GM12878 (cell line): ENCODE results near the gene ST6GALNAC3. TPM values are rescaled to one million over a fixed set of nuclear protein-coding genes. Genes with fewer than 3 reads are reported as not detected.

Experiments
- ATAC-seq: fragments of 200-7000 bp; cut with Tn5 transposase; 3 replicates; pipeline ENCODE4 v1.9.1; 2020; ENCODE audit warnings: mild to moderate bottlenecking, moderate library complexity
- BruUV-seq: library from RNA; stranded (reverse); fragments of 400-500 nt; replicated peaks from 2 replicates; lab custom pipeline; 2021; lab: Mats Ljungman, UMichigan
- CTCF ChIA-PET: fragments of 300-600 bp; sonication (Branson Sonifier 250); formaldehyde crosslinking; extraction: SDS; loops from one replicate; lab custom pipeline; 2021; ENCODE audit warnings: inconsistent platforms; lab: Yijun Ruan, JAX
- POLR2A ChIA-PET: fragments of 350-600 bp; formaldehyde crosslinking; extraction: SDS; loops from one replicate; lab custom pipeline; 2021; ENCODE audit warnings: inconsistent platforms; lab: Charles Lee
- RAD21 ChIA-PET: fragments of 300-600 bp; sonication (Branson Sonifier 250); formaldehyde crosslinking; loops from one replicate; lab custom pipeline; 2023; ENCODE audit warnings: antibody characterized with exemption; ENCODE audit not compliant: unreplicated experiment; lab: Charles Lee
- SMC1A ChIA-PET: fragments of 300-600 bp; sonication (Branson Sonifier 250); formaldehyde crosslinking; loops from one replicate; lab custom pipeline; 2023; ENCODE audit not compliant: unreplicated experiment, uncharacterized antibody; lab: Charles Lee
- DNase-seq: peaks from one replicate; pipeline ENCODE4 v3.0.0-alpha.2; 2011; ENCODE audit warnings: low read depth, low spot score
- FAIRE-seq: peaks from 3 replicates; lab custom pipeline; 2011; peaks lifted over from hg19 to GRCh38; lab: Jason Lieb, UNC
- H2AFZ ChIP-seq: 2 replicates; pipeline ENCODE4 v1.6.0; 2011; ENCODE audit warnings: low read depth, low read length, control low read depth; ENCODE audit not compliant: control insufficient read depth
- H3K27ac ChIP-seq: 2 replicates; pipeline ENCODE4 v1.5.1; 2011; ENCODE audit warnings: control low read depth; ENCODE audit not compliant: control insufficient read depth, insufficient read depth
- H3K27me3 ChIP-seq, 2 experiments: replicated peaks in 1 of 2; 2 replicates each; pipeline versions ENCODE4 v1.6.0 to v1.6.1; 2011; ENCODE audit warnings: low read length in 1 of 2; ENCODE audit not compliant: control insufficient read depth in 2 of 2, insufficient read depth in 2 of 2
- H3K36me3 ChIP-seq, 2 experiments: 2 replicates each; pipeline ENCODE4 v1.5.1; 2011; ENCODE audit warnings: low read length in 1 of 2; ENCODE audit not compliant: control insufficient read depth in 2 of 2, insufficient read depth in 2 of 2
- H3K4me1 ChIP-seq: 2 replicates; pipeline ENCODE4 v1.6.1; 2011; ENCODE audit warnings: mild to moderate bottlenecking, low read length, moderate library complexity, mixed read lengths; ENCODE audit not compliant: control insufficient read depth, insufficient read depth
- H3K4me2 ChIP-seq: 2 replicates; pipeline ENCODE4 v1.6.0; 2011; ENCODE audit warnings: control low read depth; ENCODE audit not compliant: control insufficient read depth, insufficient read depth
- H3K4me3 ChIP-seq: fragments of 200-600 bp; sonication (generic); 2 replicates; pipeline ENCODE4 v1.5.1; 2016
- H3K79me2 ChIP-seq: 2 replicates; pipeline ENCODE4 v1.6.0; 2011; ENCODE audit warnings: low read length; ENCODE audit not compliant: control insufficient read depth, insufficient read depth
- H3K9ac ChIP-seq: 2 replicates; pipeline ENCODE4 v1.8.0; 2011; ENCODE audit warnings: low read length, control low read depth, mixed read lengths; ENCODE audit not compliant: control insufficient read depth, insufficient read depth
- H3K9me3 ChIP-seq: replicated peaks from 3 replicates; pipeline ENCODE4 v1.5.1; 2011; ENCODE audit warnings: mild to moderate bottlenecking, low read length; ENCODE audit not compliant: control insufficient read depth, insufficient read depth
- H4K20me1 ChIP-seq: 2 replicates; pipeline ENCODE4 v1.6.0; 2011; ENCODE audit not compliant: control insufficient read depth, insufficient read depth
- POLR2AphosphoS2 ChIP-seq: IDR thresholded peaks from 2 replicates; pipeline ENCODE4 v1.6.1; 2011; ENCODE audit warnings: low read depth, mild to moderate bottlenecking, low read length, improper control_type of control experiment, moderate library complexity
- POLR2AphosphoS5 ChIP-seq: IDR thresholded peaks from 2 replicates; pipeline ENCODE4 v1.6.1; 2011; ENCODE audit warnings: mild to moderate bottlenecking, low read length, inconsistent platforms
- ZNF217 ChIP-seq: fragments of 450-650 bp; IDR thresholded peaks from 2 replicates; pipeline ENCODE4 v1.6.1; 2017; ENCODE audit warnings: antibody characterized with exemption, mild to moderate bottlenecking
- ZNF592 ChIP-seq: fragments of 450-650 bp; IDR thresholded peaks from 2 replicates; pipeline ENCODE4 v1.6.1; 2017; ENCODE audit warnings: mild to moderate bottlenecking, moderate library complexity
- WGBS: methylation state at CpG from one replicate; pipeline ENCODE4 v1.1.6; 2016; ENCODE audit warnings: low lambda C conversion rate; ENCODE audit not compliant: insufficient replicate concordance, insufficient coverage; ENCODE audit errors: missing lambda C conversion rate; 5-methylcytosine and 5-hydroxymethylcytosine counted together
- in situ Hi-C: fragments of 300-500 bp; cut with MboI; formaldehyde crosslinking; loops from 9 replicates; pipeline ENCODE4 v1.14.3; 2018; ENCODE audit warnings: mixed read lengths
- intact Hi-C: fragments of 100-400 bp; cut with micrococcal nuclease; formaldehyde crosslinking; loops from one replicate; pipeline ENCODE4 v1.14.2; 2022; ENCODE audit not compliant: unreplicated experiment
- polyA plus RNA-seq, 11 experiments: library from polyadenylated mRNA; depleted of rRNA in 4 of 11; unstranded in 6 of 11; stranded (reverse) in 5 of 11; fragments of >200 nt; fragmentation: Nextera tagmentation in 4 of 11; fragmentation: Illumina TruSeq in 1 of 11; extraction: Ambion mirVana in 4 of 11; extraction: Trizol in 1 of 11; gene quantifications; 1 replicate in 1 of 11; 2 replicates in 10 of 11; pipeline versions ENCODE4 v1.2.1 to v1.2.3, GENCODE V29; 2011 to 2016; ENCODE audit warnings: inconsistent platforms in 2 of 11, missing spikeins in 2 of 11, low read depth in 1 of 11
- total RNA-seq, 4 experiments: library from RNA; depleted of rRNA in 3 of 4; stranded (reverse); fragments of >200 nt in 3 of 4; fragmentation: Illumina TruSeq in 1 of 4; extraction: Trizol in 1 of 4; gene quantifications; 2 replicates each; pipeline versions ENCODE4 v1.2.1 to v1.2.3, GENCODE V29; 2013 to 2021

Gene ST6GALNAC3
- total and polyA plus RNA-seq, 10 of the 15 experiments (the other 5 are each of a cell fraction or from before 2014, with no cell fraction given) = 0.04 to 0.68 (median 0.18) TPM; not detected in 3

GRCh38 chr1:76130992-76131391 is 56.4 kb downstream of the ST6GALNAC3 start:
- Histone ChIP-seq H3K4me1 (no peaks in the 10 kb centered on the region), H3K79me2 (no peaks in the 10 kb centered on the region), H3K4me3 (no peak overlapping the region), H3K27me3 (no peaks in the 10 kb centered on the region), H3K4me2 (no peak overlapping the region), H3K27ac (no peak overlapping the region), H3K36me3 (no peaks in the 10 kb centered on the region), H3K9ac (no peak overlapping the region), H3K9me3 (no peaks in the 10 kb centered on the region), H2AFZ (no peak overlapping the region), H4K20me1 (no peaks in the 10 kb centered on the region)
- RAD21 ChIA-PET = no interaction called here
- POLR2A ChIA-PET = no interaction called here
- FAIRE-seq = no peak
- WGBS = 25% methylated on average over 4 of the region's 4 CpGs
- TF ChIP-seq POLR2AphosphoS2 = no peak
- TF ChIP-seq ZNF217 = no peak
- TF ChIP-seq POLR2AphosphoS5 = no peak
- TF ChIP-seq ZNF592 = no peak
- DNase-seq = no peak
- ATAC-seq = no peak
- SMC1A ChIA-PET = no interaction called here
- CTCF ChIA-PET = no interaction called here
- in situ Hi-C loops (no loop called here), intact Hi-C loops (no loop called here)
- BruUV-seq = no TSS peak
